SK-MEL-5 (cell line): Measurements from ENCODE around the gene CHD8. TPM values are rescaled to one million over a fixed set of nuclear protein-coding genes. Genes with fewer than 3 reads are reported as not detected.

Experiments
- small RNA-seq, 2 experiments: library from RNA; depleted of rRNA; stranded (forward); fragments of <200 nt; gene quantifications; one replicate each; pipeline ENCODE3, GENCODE V24; 2014
- total RNA-seq: library from RNA; depleted of rRNA; stranded (reverse); fragments of >200 nt; shearing (Covaris generic); gene quantifications from 2 replicates; pipeline ENCODE4 v1.2.3, GENCODE V29; 2014; rRNA removed

Gene CHD8
- total RNA-seq, 1 experiment from 2014 or later: 27.8 TPM

Small RNAs within 50 kb of the gene (small RNA-seq; reads per million reads assigned to genes)
- gene RN7SL650P (0 reads per million in 2 experiments), gene SNORD8 (1,379 to 1,562 reads per million in 2 experiments), gene SNORD9 (14.1 to 20.1 reads per million in 2 experiments)

Other genes with a start within 250 kb of the CHD8 start
- gene HNRNPC, start 186.7 kb downstream of the CHD8 start, total RNA-seq: 520 and 523 TPM in 2 replicates
- gene RPGRIP1, start 176.0 kb downstream of the CHD8 start, total RNA-seq: 0.08 and 0.21 TPM in 2 replicates
- 72.1 and 84.3 TPM in 2 replicates for gene SUPT16H, start 72.1 kb downstream of the CHD8 start, total RNA-seq
- 15.5 and 19.9 TPM in 2 replicates for gene RAB2B, start 20.8 kb upstream of the CHD8 start, total RNA-seq
- gene TOX4, start 21.1 kb upstream of the CHD8 start, total RNA-seq: 21.2 and 23.8 TPM in 2 replicates
- gene METTL3, start 55.2 kb upstream of the CHD8 start, total RNA-seq: 44.5 and 46.8 TPM in 2 replicates
- gene SALL2, start 70.2 kb upstream of the CHD8 start, total RNA-seq: 0.85 and 1.6 TPM in 2 replicates
- not detected in 2 replicates for gene OR10G3, start 124.0 kb upstream of the CHD8 start, total RNA-seq
- not detected in 2 replicates for gene OR10G2, start 178.8 kb upstream of the CHD8 start, total RNA-seq
- not detected in 2 replicates for gene OR4E2, start 197.7 kb upstream of the CHD8 start, total RNA-seq
- not detected in 2 replicates for gene OR4E1, start 217.7 kb upstream of the CHD8 start, total RNA-seq